ENCODE measurements around the gene NCOA1.
"Not testable (repeated sequence)": the region's sequence is repeated elsewhere in the genome, so short reads cannot be mapped to it uniquely, and the experiment has no call there.

Gene NCOA1

GRCh38 chr2:24544456-24545115 lies 53.5 kb downstream of the NCOA1 start:
- Histone ChIP-seq H3K9me3 (ENCODE audit: severe bottlenecking) (no peaks in the 10 kb centered on the region), H3K27me3 (ENCODE audit: insufficient read depth, poor library complexity, severe bottlenecking) (no peaks in the 10 kb centered on the region), H3K36me3 (ENCODE audit: low read depth) (no peaks in the 10 kb centered on the region), H3K4me3 (ENCODE audit: severe bottlenecking) (no peak overlapping the region), H3K4me1 (ENCODE audit: insufficient read depth, poor library complexity, severe bottlenecking) (no peaks in the 10 kb centered on the region), H3K27ac (ENCODE audit: poor library complexity, severe bottlenecking) (no peak overlapping the region)
- TF ChIP-seq CTCF (IDR thresholded peaks at IDR 0.05; ENCODE audit: poor library complexity, severe bottlenecking) = no peak
- ATAC-seq (ENCODE audit: low read depth) (no peak), DNase-seq (ENCODE audit: low spot score) (no peak)

GRCh38 chr2:24546669-24547068 lies 55.6 kb downstream of the NCOA1 start:
- DNase-seq (ENCODE audit: low spot score) (no peak), ATAC-seq (ENCODE audit: low read depth) (no peak)
- Histone ChIP-seq H3K4me3 (ENCODE audit: severe bottlenecking) (no peak overlapping the region), H3K27ac (ENCODE audit: poor library complexity, severe bottlenecking) (no peak overlapping the region), H3K9me3 (ENCODE audit: severe bottlenecking) (no peaks in the 10 kb centered on the region), H3K27me3 (ENCODE audit: insufficient read depth, poor library complexity, severe bottlenecking) (no peaks in the 10 kb centered on the region), H3K36me3 (ENCODE audit: low read depth) (no peaks in the 10 kb centered on the region), H3K4me1 (ENCODE audit: insufficient read depth, poor library complexity, severe bottlenecking) (no peaks in the 10 kb centered on the region)
- no peak for TF ChIP-seq CTCF (IDR thresholded peaks at IDR 0.05; ENCODE audit: poor library complexity, severe bottlenecking)

GRCh38 chr2:24548058-24548457 lies 57.0 kb downstream of the NCOA1 start:
- Histone ChIP-seq H3K4me3 (ENCODE audit: severe bottlenecking) (no peak overlapping the region), H3K27me3 (ENCODE audit: insufficient read depth, poor library complexity, severe bottlenecking) (no peaks in the 10 kb centered on the region), H3K36me3 (ENCODE audit: low read depth) (no peaks in the 10 kb centered on the region), H3K9me3 (ENCODE audit: severe bottlenecking) (no peaks in the 10 kb centered on the region), H3K27ac (ENCODE audit: poor library complexity, severe bottlenecking) (no peak overlapping the region), H3K4me1 (ENCODE audit: insufficient read depth, poor library complexity, severe bottlenecking) (no peaks in the 10 kb centered on the region)
- ATAC-seq (ENCODE audit: low read depth) = no peak
- TF ChIP-seq CTCF (IDR thresholded peaks at IDR 0.05; ENCODE audit: poor library complexity, severe bottlenecking) = no peak
- no peak for DNase-seq (ENCODE audit: low spot score)

GRCh38 chr2:24550301-24550700 lies 59.2 kb downstream of the NCOA1 start:
- not testable (repeated sequence) for H3K27me3 ChIP-seq (ENCODE audit: insufficient read depth, poor library complexity, severe bottlenecking); H3K36me3 ChIP-seq (ENCODE audit: low read depth); DNase-seq (ENCODE audit: low spot score); H3K9me3 ChIP-seq (ENCODE audit: severe bottlenecking); H3K4me3 ChIP-seq (ENCODE audit: severe bottlenecking); ATAC-seq (ENCODE audit: low read depth); H3K4me1 ChIP-seq (ENCODE audit: insufficient read depth, poor library complexity, severe bottlenecking); H3K27ac ChIP-seq (ENCODE audit: poor library complexity, severe bottlenecking)

GRCh38 chr2:24551016-24551415 lies 60.0 kb downstream of the NCOA1 start:
- no peaks in the 10 kb centered on the region for H3K4me1 ChIP-seq (ENCODE audit: insufficient read depth, poor library complexity, severe bottlenecking)
- no peaks in the 10 kb centered on the region for H3K36me3 ChIP-seq (ENCODE audit: low read depth)
- TF ChIP-seq CTCF (IDR thresholded peaks at IDR 0.05; ENCODE audit: poor library complexity, severe bottlenecking) = no peak
- H3K4me3 ChIP-seq (ENCODE audit: severe bottlenecking) = no peak overlapping the region
- no peak for ATAC-seq (ENCODE audit: low read depth)
- H3K9me3 ChIP-seq (ENCODE audit: severe bottlenecking) = no peaks in the 10 kb centered on the region
- no peak for DNase-seq (ENCODE audit: low spot score)
- H3K27me3 ChIP-seq (ENCODE audit: insufficient read depth, poor library complexity, severe bottlenecking) = no peaks in the 10 kb centered on the region
- H3K27ac ChIP-seq (ENCODE audit: poor library complexity, severe bottlenecking) = no peak overlapping the region

All from RWPE2 (cell line).